GM23338 (cell line): Measurements from ENCODE around the gene CACNA2D2. TPM values are rescaled to one million over a fixed set of nuclear protein-coding genes. Genes with fewer than 3 reads are reported as not detected.
A peak's percentile ranks its signal among the peaks of the same experiment; 100 is the strongest.

Experiments
- ATAC-seq: fragments of 200-7000 bp; cut with Tn5 transposase; 3 replicates; pipeline ENCODE4 v1.9.1; 2020
- DNase-seq: peaks from one replicate; pipeline ENCODE4 v3.0.0-alpha.2; 2015; ENCODE audit warnings: low spot score
- H2AFZ ChIP-seq: fragments of 200-600 bp; sonication (generic); 2 replicates; pipeline ENCODE4 v1.8.0; 2016; ENCODE audit warnings: antibody characterized with exemption, mild to moderate bottlenecking, moderate library complexity
- H3F3A ChIP-seq: fragments of 200-600 bp; sonication (generic); replicated peaks from 2 replicates; pipeline ENCODE4 v1.8.0; 2017; ENCODE audit warnings: antibody characterized with exemption, mixed run types, low read depth
- H3K27ac ChIP-seq: fragments of 200-600 bp; sonication (generic); 2 replicates; pipeline ENCODE4 v1.6.1; 2016; ENCODE audit warnings: low read depth
- H3K27me3 ChIP-seq: fragments of 200-600 bp; sonication (generic); 2 replicates; pipeline ENCODE4 v1.8.0; 2016; ENCODE audit warnings: mild to moderate bottlenecking, mixed run types, moderate library complexity; ENCODE audit not compliant: insufficient read depth
- H3K36me3 ChIP-seq: fragments of 200-600 bp; sonication (generic); 2 replicates; pipeline ENCODE4 v1.8.0; 2016; ENCODE audit warnings: mild to moderate bottlenecking; ENCODE audit not compliant: insufficient read depth
- H3K4me1 ChIP-seq: fragments of 200-600 bp; sonication (generic); 2 replicates; pipeline ENCODE4 v1.8.0; 2016; ENCODE audit warnings: mild to moderate bottlenecking, moderate library complexity; ENCODE audit not compliant: insufficient read depth
- H3K4me2 ChIP-seq: fragments of 200-600 bp; sonication (generic); 2 replicates; pipeline ENCODE4 v1.7.1; 2017; ENCODE audit warnings: mixed run types
- H3K4me3 ChIP-seq: fragments of 200-600 bp; sonication (generic); 2 replicates; pipeline ENCODE4 v1.6.1; 2016; ENCODE audit warnings: mixed run types
- H3K79me2 ChIP-seq: fragments of 200-600 bp; sonication (generic); replicated peaks from 2 replicates; pipeline ENCODE4 v1.8.0; 2017; ENCODE audit warnings: mild to moderate bottlenecking; ENCODE audit not compliant: insufficient read depth
- H3K9me2 ChIP-seq: fragments of 200-600 bp; sonication (generic); 2 replicates; pipeline ENCODE4 v1.8.0; 2017; ENCODE audit not compliant: insufficient read depth
- H4K20me1 ChIP-seq: fragments of 200-600 bp; sonication (generic); replicated peaks from 2 replicates; pipeline ENCODE4 v1.8.0; 2017; ENCODE audit warnings: mild to moderate bottlenecking; ENCODE audit not compliant: insufficient read depth
- H3K27ac Mint-ChIP-seq: 2 replicates; pipeline ENCODE4 v1.8.0; 2020; ENCODE audit warnings: inconsistent platforms, mild to moderate bottlenecking, moderate library complexity, mixed read lengths
- H3K27me3 Mint-ChIP-seq: 3 replicates; pipeline ENCODE4 v1.8.0; 2022; ENCODE audit warnings: low read depth, mild to moderate bottlenecking, moderate library complexity, mixed read lengths, inconsistent platforms; ENCODE audit not compliant: insufficient read depth, poor library complexity
- H3K36me3 Mint-ChIP-seq: 3 replicates; pipeline ENCODE4 v1.8.0; 2021; ENCODE audit warnings: low read depth, mild to moderate bottlenecking, inconsistent platforms, moderate library complexity, mixed read lengths
- H3K4me1 Mint-ChIP-seq: 3 replicates; pipeline ENCODE4 v1.8.0; 2020; ENCODE audit warnings: mild to moderate bottlenecking, inconsistent platforms, mixed read lengths
- H3K4me3 Mint-ChIP-seq: 3 replicates; pipeline ENCODE4 v1.8.0; 2021; ENCODE audit warnings: moderate library complexity, mild to moderate bottlenecking, inconsistent platforms, mixed read lengths
- H3K9me3 Mint-ChIP-seq: 3 replicates; pipeline ENCODE4 v1.8.0; 2020; ENCODE audit warnings: moderate library complexity, mild to moderate bottlenecking, inconsistent platforms, mixed read lengths
- CREB1 ChIP-seq: fragments of 250-450 bp; sonication (Bioruptor Pico); IDR thresholded peaks from 2 replicates; pipeline ENCODE4 v1.5.0; 2020; ENCODE audit warnings: low read depth, mild to moderate bottlenecking, moderate library complexity
- CTCF ChIP-seq, 2 experiments: fragments of 200-600 bp in 1 of 2; sonication (generic) in 1 of 2; conservative IDR thresholded peaks; 2 replicates each; pipeline versions ENCODE4 v1.5.1 to v1.6.1; 2016 to 2017; ENCODE audit warnings: antibody characterized with exemption in 2 of 2, low read depth in 2 of 2, mild to moderate bottlenecking in 2 of 2, moderate library complexity in 1 of 2
- ETS1 ChIP-seq: IDR thresholded peaks from 2 replicates; pipeline ENCODE4 v1.6.1; 2016; ENCODE audit warnings: antibody characterized with exemption
- EZH2 ChIP-seq: fragments of 200-600 bp; sonication (generic); IDR thresholded peaks from one replicate; pipeline ENCODE4 v1.8.0; 2017; ENCODE audit warnings: antibody characterized with exemption, mild to moderate bottlenecking, low read depth; ENCODE audit not compliant: unreplicated experiment
- EZH2phosphoT487 ChIP-seq: fragments of 200-600 bp; sonication (generic); IDR thresholded peaks from one replicate; pipeline ENCODE4 v1.8.1; 2018; ENCODE audit warnings: antibody characterized with exemption; ENCODE audit not compliant: unreplicated experiment
- POLR2AphosphoS5 ChIP-seq: IDR thresholded peaks from 2 replicates; pipeline ENCODE4 v1.6.1; 2016; ENCODE audit warnings: antibody characterized with exemption, low read depth
- STAT1 ChIP-seq: IDR thresholded peaks from one replicate; pipeline ENCODE4 v1.6.1; 2016; ENCODE audit warnings: antibody characterized with exemption; ENCODE audit not compliant: unreplicated experiment
- ZNF114 ChIP-seq: fragments of 250-450 bp; sonication (Bioruptor Pico); IDR thresholded peaks from 2 replicates; pipeline ENCODE4 v1.5.0; 2020; ENCODE audit warnings: mild to moderate bottlenecking, moderate library complexity
- ZNF331 ChIP-seq: fragments of 250-450 bp; sonication (Bioruptor Pico); IDR thresholded peaks from 2 replicates; pipeline ENCODE4 v1.5.0; 2020; ENCODE audit warnings: low read depth, mild to moderate bottlenecking, moderate library complexity
- polyA plus RNA-seq: library from polyadenylated mRNA; unstranded; fragments of >200 nt; fragmentation: Nextera tagmentation; extraction: Ambion mirVana; gene quantifications from 2 replicates; pipeline ENCODE4 v1.2.1, GENCODE V29; 2016
- total RNA-seq: library from RNA; depleted of rRNA; stranded (reverse); fragments of >200 nt; shearing (Covaris generic); gene quantifications from 2 replicates; pipeline ENCODE4 v1.2.3, GENCODE V29; 2014
- TF ChIP-seq, protein P1 (sequence below): IDR thresholded peaks from one replicate; pipeline ENCODE4 v1.6.1; 2018; ENCODE audit warnings: antibody characterized with exemption; ENCODE audit not compliant: unreplicated experiment

CACNA2D2 gene
- total and polyA plus RNA-seq, 2 experiments from 2014 or later = 4.7 to 11.4 TPM

DNA sequence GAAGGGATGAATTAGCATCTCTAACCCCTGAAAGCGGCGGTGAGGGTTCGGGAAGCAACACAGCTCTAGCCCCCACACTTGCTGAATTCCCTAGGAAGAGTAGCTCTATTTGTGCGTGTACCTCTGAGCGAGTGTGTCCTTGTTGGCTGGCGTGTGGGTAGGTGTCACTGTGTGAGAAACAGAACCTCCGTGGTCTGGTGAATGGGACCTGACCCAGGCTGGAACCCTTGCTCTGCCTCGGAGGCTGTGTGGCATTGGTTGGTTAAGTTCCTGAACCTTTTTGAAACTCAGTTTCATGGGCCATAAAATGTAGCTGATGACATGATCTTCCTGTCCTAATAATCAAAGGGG is 143.7 kb downstream of the CACNA2D2 start:
- DNase-seq (no peak), ATAC-seq (peak; percentile 1)
- H3K27me3 ChIP-seq = peaks cover 11% of the 10 kb centered on the region; the same call in 1 of the 2 replicates
- peaks cover 22% of the 10 kb centered on the region for H3K4me1 Mint-ChIP-seq
- peak overlapping the region; percentile 75 for H3K4me3 ChIP-seq
- H2AFZ ChIP-seq = peak overlapping the region; percentile 93
- H3K9me3 Mint-ChIP-seq = no peaks in the 10 kb centered on the region; the same call in 2 of the 3 replicates
- H3K4me1 ChIP-seq = peaks cover 10% of the 10 kb centered on the region; the same call in 1 of the 2 replicates
- no peak for TF ChIP-seq EZH2
- TF ChIP-seq POLR2AphosphoS5 = peak; percentile 14; the same call in 1 of the 2 replicates
- peak overlapping the region; percentile 93 for H3K4me3 Mint-ChIP-seq
- H3K4me2 ChIP-seq = peak overlapping the region; percentile 72
- no peak overlapping the region for H3K27ac Mint-ChIP-seq
- H3K36me3 Mint-ChIP-seq = peaks cover 2% of the 10 kb centered on the region; the same call in 1 of the 3 replicates
- H3K27me3 Mint-ChIP-seq = peaks cover 18% of the 10 kb centered on the region
- peaks cover 24% of the 10 kb centered on the region for H4K20me1 ChIP-seq
- H3K79me2 ChIP-seq = peaks cover 21% of the 10 kb centered on the region
- H3K9me2 ChIP-seq = no peaks in the 10 kb centered on the region
- H3K27ac ChIP-seq = no peak overlapping the region
- no peaks in the 10 kb centered on the region for H3F3A ChIP-seq
- H3K36me3 ChIP-seq = no peaks in the 10 kb centered on the region

- Mint-ChIP-seq H3K4me3 (peak within 1 kb of the TSS; percentile 93), H3K9me3 (no peaks in the 10 kb centered on the region; the same call in 2 of the 3 replicates), H3K36me3 (peaks cover 7% of the 10 kb centered on the region), H3K27me3 (peaks cover 14% of the 10 kb centered on the region), H3K27ac (peak within 1 kb of the TSS; percentile 80; the same call in 1 of the 2 replicates), H3K4me1 (peaks cover 22% of the 10 kb centered on the region)
- ATAC-seq (peak; percentile 98), DNase-seq (peak; percentile 99)
- Histone ChIP-seq H3F3A (no peaks in the 10 kb centered on the region), H3K4me1 (peaks cover 10% of the 10 kb centered on the region; the same call in 1 of the 2 replicates), H3K4me2 (peak within 1 kb of the TSS; percentile 92), H3K9me2 (no peaks in the 10 kb centered on the region), H3K79me2 (peaks cover 21% of the 10 kb centered on the region), H3K4me3 (peak within 1 kb of the TSS; percentile 75), H2AFZ (peak within 1 kb of the TSS; percentile 93), H4K20me1 (peaks cover 24% of the 10 kb centered on the region), H3K27me3 (peaks cover 8% of the 10 kb centered on the region; the same call in 1 of the 2 replicates), H3K27ac (no peak within 1 kb of the TSS), H3K36me3 (no peaks in the 10 kb centered on the region)
- TF ChIP-seq EZH2phosphoT487 (no peak), STAT1 (no peak), EZH2 (no peak), ZNF114 (CRISPR knock-in tag) (no peak), ZNF331 (CRISPR knock-in tag) (no peak), ETS1 (peak; percentile 100), POLR2AphosphoS5 (peak; percentile 72), CREB1 (CRISPR knock-in tag) (peak; percentile 86), CTCF (conservative IDR thresholded peaks at IDR 0.05; ENCODE audit: low read depth in 2 of 2) (no peak)
- TF ChIP-seq, protein P1, sequence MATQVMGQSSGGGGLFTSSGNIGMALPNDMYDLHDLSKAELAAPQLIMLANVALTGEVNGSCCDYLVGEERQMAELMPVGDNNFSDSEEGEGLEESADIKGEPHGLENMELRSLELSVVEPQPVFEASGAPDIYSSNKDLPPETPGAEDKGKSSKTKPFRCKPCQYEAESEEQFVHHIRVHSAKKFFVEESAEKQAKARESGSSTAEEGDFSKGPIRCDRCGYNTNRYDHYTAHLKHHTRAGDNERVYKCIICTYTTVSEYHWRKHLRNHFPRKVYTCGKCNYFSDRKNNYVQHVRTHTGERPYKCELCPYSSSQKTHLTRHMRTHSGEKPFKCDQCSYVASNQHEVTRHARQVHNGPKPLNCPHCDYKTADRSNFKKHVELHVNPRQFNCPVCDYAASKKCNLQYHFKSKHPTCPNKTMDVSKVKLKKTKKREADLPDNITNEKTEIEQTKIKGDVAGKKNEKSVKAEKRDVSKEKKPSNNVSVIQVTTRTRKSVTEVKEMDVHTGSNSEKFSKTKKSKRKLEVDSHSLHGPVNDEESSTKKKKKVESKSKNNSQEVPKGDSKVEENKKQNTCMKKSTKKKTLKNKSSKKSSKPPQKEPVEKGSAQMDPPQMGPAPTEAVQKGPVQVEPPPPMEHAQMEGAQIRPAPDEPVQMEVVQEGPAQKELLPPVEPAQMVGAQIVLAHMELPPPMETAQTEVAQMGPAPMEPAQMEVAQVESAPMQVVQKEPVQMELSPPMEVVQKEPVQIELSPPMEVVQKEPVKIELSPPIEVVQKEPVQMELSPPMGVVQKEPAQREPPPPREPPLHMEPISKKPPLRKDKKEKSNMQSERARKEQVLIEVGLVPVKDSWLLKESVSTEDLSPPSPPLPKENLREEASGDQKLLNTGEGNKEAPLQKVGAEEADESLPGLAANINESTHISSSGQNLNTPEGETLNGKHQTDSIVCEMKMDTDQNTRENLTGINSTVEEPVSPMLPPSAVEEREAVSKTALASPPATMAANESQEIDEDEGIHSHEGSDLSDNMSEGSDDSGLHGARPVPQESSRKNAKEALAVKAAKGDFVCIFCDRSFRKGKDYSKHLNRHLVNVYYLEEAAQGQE = no peak
Observed at GRCh38 chr3:50358911-50359759, 144.3 kb downstream of the CACNA2D2 start, which contains the start of gene TMEM115. Gene TMEM115 (minus strand): TSS chr3:50359521. CDS start chr3:50359063, 458 bp downstream.
